Measurements from ENCODE around the gene C12orf57.

DNA sequence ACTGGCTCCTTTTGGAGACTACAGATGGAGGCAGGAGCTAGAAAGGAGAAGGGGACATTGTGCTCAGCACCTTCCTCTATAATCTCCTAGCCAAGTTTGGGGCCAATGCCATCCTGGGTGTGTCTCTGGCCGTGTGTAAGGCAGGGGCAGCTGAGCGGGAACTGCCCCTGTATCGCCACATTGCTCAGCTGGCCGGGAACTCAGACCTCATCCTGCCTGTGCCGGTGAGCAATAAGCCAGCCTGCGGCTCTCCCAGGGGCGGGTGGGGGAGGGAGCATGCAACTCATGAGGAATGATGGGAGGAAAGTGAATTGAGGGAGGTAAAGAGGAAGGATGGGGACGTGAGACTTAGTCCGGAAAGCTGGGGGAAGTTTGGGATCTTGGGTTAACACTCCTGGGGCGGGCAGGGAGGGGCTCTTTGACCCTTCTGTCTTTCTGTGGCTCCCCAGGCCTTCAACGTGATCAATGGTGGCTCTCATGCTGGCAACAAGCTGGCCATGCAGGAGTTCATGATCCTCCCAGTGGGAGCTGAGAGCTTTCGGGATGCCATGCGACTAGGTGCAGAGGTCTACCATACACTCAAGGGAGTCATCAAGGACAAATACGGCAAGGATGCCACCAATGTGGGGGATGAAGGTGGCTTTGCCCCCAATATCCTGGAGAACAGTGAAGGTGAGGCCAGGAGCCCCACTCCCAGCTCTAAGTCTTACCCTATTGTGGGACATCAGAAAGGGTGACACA, 26.2 kb upstream of the C12orf57 start:
- no peak for TF ChIP-seq EZH2 (IDR thresholded peaks at IDR 0.05; ENCODE audit: insufficient read depth, poor library complexity, severe bottlenecking)
- no peak for TF ChIP-seq EZH2phosphoT487 (IDR thresholded peaks at IDR 0.05; ENCODE audit: insufficient read depth, low read depth)
